Thymus (tissue), 11 donors: ENCODE measurements around the gene SEMA4C. TPM values are rescaled to one million over a fixed set of nuclear protein-coding genes. Genes with fewer than 3 reads are reported as not detected.

Experiments
- DNase-seq, 9 donors: peaks; one replicate each; pipeline ENCODE4 v3.0.0-alpha.2; 2013; ENCODE audit warnings: low spot score in 9 of 9, low read depth in 6 of 9, missing footprints in 1 of 9
- H3K27ac ChIP-seq, 2 donors: one replicate each; pipeline ENCODE4 v1.5.1; 2013; ENCODE audit warnings: control low read depth in 1 of 2, low read depth in 1 of 2, low read length in 1 of 2, mild to moderate bottlenecking in 1 of 2, moderate library complexity in 1 of 2
- H3K27me3 ChIP-seq, 2 donors: one replicate each; pipeline ENCODE4 v1.5.1; 2013; ENCODE audit warnings: low read length in 1 of 2; ENCODE audit not compliant: control insufficient read depth in 2 of 2, insufficient read depth in 1 of 2
- H3K36me3 ChIP-seq, 2 donors: one replicate each; pipeline ENCODE4 v1.5.1; 2013; ENCODE audit warnings: low read length in 1 of 2, mild to moderate bottlenecking in 1 of 2, moderate library complexity in 1 of 2; ENCODE audit not compliant: control insufficient read depth in 2 of 2, insufficient read depth in 2 of 2
- H3K4me1 ChIP-seq, 2 donors: one replicate each; pipeline ENCODE4 v1.5.1; 2013; ENCODE audit warnings: low read length in 2 of 2; ENCODE audit not compliant: control insufficient read depth in 2 of 2, insufficient read depth in 2 of 2
- H3K4me3 ChIP-seq, 2 donors: one replicate each; pipeline ENCODE4 v1.5.1; 2013; ENCODE audit warnings: low read length in 2 of 2, control low read depth in 1 of 2, mild to moderate bottlenecking in 1 of 2
- H3K9me3 ChIP-seq, 2 donors: one replicate each; pipeline ENCODE4 v1.5.1; 2013; ENCODE audit warnings: low read length in 1 of 2, mild to moderate bottlenecking in 1 of 2; ENCODE audit not compliant: control insufficient read depth in 2 of 2, insufficient read depth in 1 of 2
- WGBS: extraction: QIAGEN DNeasy Blood & Tissue Kit; methylation state at CpG from one replicate; pipeline ENCODE4 v1.1.7; 2013; 5-methylcytosine and 5-hydroxymethylcytosine counted together
- polyA plus RNA-seq: library from polyadenylated mRNA; stranded (reverse); fragments of 200-250 nt; gene quantifications from one replicate; pipeline ENCODE4 v1.2.3, GENCODE V29; 2013
- total RNA-seq: library from RNA; stranded (reverse); fragments of 120-200 nt; gene quantifications from one replicate; pipeline ENCODE4 v1.2.4, GENCODE V29; 2013
- donor health status: healthy.

SEMA4C gene
- total and polyA plus RNA-seq, 2 donors, result 9.8 to 14.1 TPM

DNA sequence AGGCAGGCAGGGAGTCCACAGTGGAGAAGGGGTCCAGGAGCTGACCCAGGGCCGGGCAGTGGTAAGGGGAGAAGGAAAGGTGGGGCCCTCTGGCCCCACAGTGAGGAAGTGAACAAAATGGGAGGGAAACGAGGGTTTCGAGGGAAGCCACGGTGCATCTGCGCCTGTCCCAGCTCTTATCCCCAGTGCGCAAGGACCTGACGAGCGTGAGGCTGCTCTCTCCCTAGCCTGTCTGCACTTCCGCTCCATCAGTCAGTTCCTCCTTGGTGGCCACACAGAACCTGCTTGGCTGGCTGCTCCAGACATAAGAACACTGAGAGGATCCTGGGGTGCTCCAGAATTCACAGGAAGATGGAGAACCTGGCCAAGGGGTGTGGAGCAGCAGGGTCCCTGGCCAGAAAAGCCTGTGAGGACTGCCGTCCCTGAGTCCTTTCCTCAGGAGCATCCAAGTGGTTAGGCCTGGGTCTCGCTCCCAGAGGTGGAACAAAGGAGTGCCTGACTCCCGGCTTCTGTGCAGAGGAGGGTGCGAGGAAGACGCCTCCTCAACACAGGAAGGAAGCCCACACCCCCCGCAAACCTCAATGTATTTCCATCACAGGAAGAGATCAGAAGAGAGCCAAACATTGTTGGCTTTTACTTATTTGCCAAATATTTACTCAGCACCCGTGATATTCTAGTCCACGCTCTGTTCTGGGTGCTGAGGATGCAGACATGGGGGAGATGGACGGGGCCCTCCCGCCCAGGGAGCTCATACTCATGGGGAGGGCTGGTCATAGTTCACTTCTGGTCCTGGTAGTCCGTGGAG, 43.7 kb upstream of the SEMA4C start:
- WGBS, result 20% methylated on average over 20 of the region's 20 CpGs
- H3K27me3 ChIP-seq, result peaks cover 3 to 6% of the 10 kb centered on the region in 2 donors
- DNase-seq, result peak in 3 of 9 donors; percentile 30 to 80 (median 48)
- peaks cover 12 to 28% of the 10 kb centered on the region in 2 donors for H3K4me1 ChIP-seq
- peak overlapping the region; percentile 53 to 67 for H3K27ac ChIP-seq
- H3K4me3 ChIP-seq, result no peak overlapping the region
- peaks cover 0 to 11% of the 10 kb centered on the region in 2 donors for H3K9me3 ChIP-seq
- no peaks in the 10 kb centered on the region for H3K36me3 ChIP-seq

DNA sequence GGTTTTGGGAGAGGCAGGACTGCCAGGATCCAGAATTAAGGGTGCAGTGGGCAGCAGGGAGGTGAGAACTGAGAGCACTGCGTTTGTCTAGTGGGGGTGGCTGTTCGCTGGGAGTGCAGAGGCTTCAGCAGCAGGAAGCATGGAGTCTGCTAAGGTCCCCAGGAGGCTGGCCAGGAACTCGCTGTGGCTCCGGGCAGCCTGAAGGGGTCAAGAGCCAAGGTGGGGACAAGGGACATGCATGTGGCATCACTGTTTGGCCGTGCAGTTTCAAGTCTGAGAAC, 43.2 kb upstream of the SEMA4C start:
- Histone ChIP-seq H3K27ac (peak overlapping the region in 1 of 2 donors; percentile 13), H3K36me3 (no peaks in the 10 kb centered on the region), H3K4me3 (no peak overlapping the region), H3K4me1 (peaks cover 12 to 28% of the 10 kb centered on the region in 2 donors), H3K27me3 (peaks cover 3 to 6% of the 10 kb centered on the region in 2 donors), H3K9me3 (peaks cover 0 to 11% of the 10 kb centered on the region in 2 donors)
- WGBS, result 84% methylated on average over 5 of the region's 5 CpGs
- no peak for DNase-seq

DNA sequence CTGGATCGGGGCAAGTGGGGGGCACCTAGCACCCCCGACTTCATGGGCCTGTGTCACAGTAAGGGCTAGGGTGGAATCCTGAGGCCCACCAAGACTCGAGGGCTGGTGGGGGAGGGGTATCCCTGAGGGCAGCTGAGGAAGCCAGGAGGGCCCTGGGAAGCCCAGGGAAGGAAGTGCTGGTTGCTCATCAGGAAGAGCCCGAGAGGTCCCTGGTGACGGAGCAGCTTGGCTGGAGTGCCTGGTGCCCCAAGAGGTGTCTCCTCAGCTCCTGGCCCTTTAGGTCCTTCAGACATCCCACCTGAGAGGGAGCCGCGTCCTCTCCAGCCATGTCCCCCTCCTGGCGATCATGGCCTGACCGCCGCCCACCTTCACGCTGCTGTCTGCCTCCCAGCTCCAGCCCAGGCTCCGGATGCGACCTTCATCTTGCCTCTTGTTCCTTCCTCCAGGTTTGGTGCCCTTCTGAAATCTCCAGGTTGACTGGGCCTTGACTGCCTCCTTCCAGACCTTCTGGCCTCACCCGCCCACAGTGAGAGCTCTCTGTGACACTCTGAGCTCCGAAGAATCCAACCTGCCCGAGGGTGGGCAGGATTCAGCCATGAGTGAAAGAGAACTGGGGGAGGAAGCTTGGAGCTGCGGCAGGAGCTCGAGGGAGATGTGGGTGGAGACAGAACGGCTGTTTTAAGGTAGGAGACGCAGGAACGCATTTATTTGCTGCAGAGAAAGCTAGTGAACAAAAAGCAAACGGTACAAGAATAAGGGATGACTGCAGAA, 42.7 kb upstream of the SEMA4C start:
- H3K4me1 ChIP-seq, result peaks cover 12 to 33% of the 10 kb centered on the region in 2 donors
- no peak overlapping the region for H3K27ac ChIP-seq
- 92% methylated on average over 22 of the region's 22 CpGs for WGBS
- H3K9me3 ChIP-seq, result peaks cover 0 to 8% of the 10 kb centered on the region in 2 donors
- H3K36me3 ChIP-seq, result no peaks in the 10 kb centered on the region
- no peak for DNase-seq
- no peak overlapping the region for H3K4me3 ChIP-seq
- H3K27me3 ChIP-seq, result peaks cover 3 to 6% of the 10 kb centered on the region in 2 donors

DNA sequence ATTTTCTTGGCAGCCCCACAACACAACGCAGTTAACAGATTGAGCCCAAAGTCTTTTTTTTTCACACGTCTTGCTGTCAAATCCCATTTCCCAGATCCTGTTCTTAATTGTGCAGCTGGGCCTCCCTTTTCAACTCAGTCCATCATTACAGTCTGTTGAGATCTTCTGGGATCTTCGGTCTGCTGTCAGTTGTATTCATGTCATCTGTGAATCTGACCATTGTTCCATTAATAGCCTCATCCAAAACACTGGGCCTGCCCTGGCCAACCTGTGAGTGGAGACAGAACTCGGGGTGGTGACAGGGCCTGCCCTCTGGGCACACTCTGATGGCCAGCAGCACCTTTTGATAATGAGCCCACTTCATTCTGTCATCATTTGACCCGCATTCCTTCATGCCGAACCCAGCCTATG, 39.7 kb upstream of the SEMA4C start:
- H3K27me3 ChIP-seq, result peaks cover 3 to 6% of the 10 kb centered on the region in 2 donors
- H3K4me3 ChIP-seq, result no peak overlapping the region
- H3K36me3 ChIP-seq, result no peaks in the 10 kb centered on the region
- peaks cover 12 to 32% of the 10 kb centered on the region in 2 donors for H3K4me1 ChIP-seq
- 96% methylated on average over 6 of the region's 6 CpGs for WGBS
- H3K9me3 ChIP-seq, result no peaks in the 10 kb centered on the region
- DNase-seq, result no peak
- H3K27ac ChIP-seq, result no peak overlapping the region

DNA sequence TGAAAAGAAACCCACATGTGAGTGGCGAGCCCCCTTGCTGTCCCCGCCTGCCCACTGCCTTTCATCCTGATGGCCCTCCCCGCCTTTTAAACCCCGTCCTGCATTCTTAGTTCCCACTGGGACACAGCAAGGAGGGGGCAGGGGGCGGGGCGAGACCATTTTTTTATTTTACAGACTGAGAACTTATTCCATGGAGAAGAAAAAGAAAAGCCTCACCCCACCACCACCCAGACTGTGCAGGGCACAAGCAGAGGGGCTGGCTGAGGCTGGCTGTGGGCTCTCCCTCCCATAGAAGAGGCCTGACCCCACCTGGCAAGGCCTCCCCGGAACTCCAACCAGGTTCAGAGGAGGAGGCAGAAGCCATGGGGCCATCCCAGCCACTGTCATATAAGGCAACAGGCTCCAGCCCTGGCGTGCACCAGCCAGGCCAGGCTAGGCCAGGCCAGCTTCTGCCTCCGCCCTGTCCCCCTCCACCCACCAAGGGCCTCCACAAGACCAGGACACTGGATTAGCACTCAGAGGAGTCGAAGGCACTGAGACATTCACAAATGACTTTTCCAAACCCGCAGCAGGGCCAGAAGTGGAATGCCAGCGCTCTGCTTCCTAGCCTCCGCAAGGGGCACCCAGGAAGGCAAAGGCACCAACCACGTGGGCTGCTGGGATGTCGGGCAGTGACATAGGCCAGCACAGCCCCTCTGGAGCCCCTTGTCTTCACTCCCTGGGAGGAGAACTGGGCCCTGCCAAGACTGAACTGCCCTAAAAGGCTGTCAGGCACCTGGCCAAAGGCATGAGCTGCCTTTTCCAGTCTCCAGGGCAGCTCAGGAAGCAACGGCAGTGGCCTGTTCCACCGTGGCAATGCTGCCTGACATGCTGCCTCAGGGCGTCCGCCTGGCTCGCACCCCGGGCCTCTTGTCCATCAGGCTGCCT, 37.5 kb upstream of the SEMA4C start:
- Histone ChIP-seq H3K9me3 (no peaks in the 10 kb centered on the region), H3K27me3 (peaks cover 0 to 3% of the 10 kb centered on the region in 2 donors), H3K36me3 (no peaks in the 10 kb centered on the region), H3K4me3 (no peak overlapping the region), H3K27ac (peak overlapping the region in 1 of 2 donors; percentile 43), H3K4me1 (peaks cover 7 to 10% of the 10 kb centered on the region in 2 donors)
- no peak for DNase-seq
- 91% methylated on average over 21 of the region's 21 CpGs for WGBS

DNA sequence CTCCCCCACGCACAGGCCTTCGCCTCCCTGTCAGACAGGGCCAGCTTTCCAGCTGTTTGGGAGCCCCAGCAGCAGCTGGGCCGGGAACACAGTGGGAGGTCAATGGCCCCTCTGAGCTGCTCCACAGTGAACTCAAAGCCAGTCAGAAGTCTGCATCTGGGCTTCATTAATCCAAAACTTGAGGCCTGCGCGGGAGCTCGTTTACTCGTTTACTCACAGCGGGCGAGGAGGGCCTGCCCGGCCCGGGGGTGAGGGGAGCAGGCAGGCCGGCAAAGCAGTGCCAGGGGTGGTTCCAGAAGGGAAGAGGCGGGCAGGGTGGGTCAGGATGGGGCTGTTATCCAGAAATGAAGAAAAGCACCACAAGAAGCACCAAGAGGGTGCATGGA, 36.8 kb upstream of the SEMA4C start:
- Histone ChIP-seq H3K9me3 (no peaks in the 10 kb centered on the region), H3K4me1 (peaks cover 6 to 7% of the 10 kb centered on the region in 2 donors), H3K27ac (no peak overlapping the region), H3K27me3 (no peaks in the 10 kb centered on the region), H3K4me3 (no peak overlapping the region), H3K36me3 (no peaks in the 10 kb centered on the region)
- 92% methylated on average over 13 of the region's 13 CpGs for WGBS
- DNase-seq, result no peak

DNA sequence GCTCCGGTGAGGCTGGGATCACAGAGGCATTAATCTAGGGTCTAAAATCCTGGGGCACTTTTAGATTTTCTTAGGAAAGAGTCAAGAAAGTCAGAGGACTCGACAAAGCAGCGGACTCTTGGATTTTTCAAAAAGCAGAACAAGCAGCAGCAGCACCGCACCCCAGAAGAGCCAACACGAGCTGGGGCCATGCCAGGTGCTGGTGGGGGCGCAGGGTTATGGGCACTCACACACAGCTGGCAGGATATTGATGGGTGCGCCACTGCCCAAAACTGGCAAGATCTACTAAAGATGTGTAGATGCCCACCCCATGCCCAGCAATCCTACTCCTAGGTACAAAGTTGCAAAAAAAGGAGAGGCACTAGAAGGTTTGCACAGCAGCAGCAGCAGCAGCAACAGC, 33.9 kb upstream of the SEMA4C start:
- Histone ChIP-seq H3K9me3 (no peaks in the 10 kb centered on the region), H3K36me3 (no peaks in the 10 kb centered on the region), H3K4me3 (no peak overlapping the region), H3K27me3 (no peaks in the 10 kb centered on the region), H3K27ac (no peak overlapping the region), H3K4me1 (peaks cover 7 to 16% of the 10 kb centered on the region in 2 donors)
- DNase-seq, result no peak
- WGBS, result 21% methylated on average over 7 of the region's 7 CpGs

DNA sequence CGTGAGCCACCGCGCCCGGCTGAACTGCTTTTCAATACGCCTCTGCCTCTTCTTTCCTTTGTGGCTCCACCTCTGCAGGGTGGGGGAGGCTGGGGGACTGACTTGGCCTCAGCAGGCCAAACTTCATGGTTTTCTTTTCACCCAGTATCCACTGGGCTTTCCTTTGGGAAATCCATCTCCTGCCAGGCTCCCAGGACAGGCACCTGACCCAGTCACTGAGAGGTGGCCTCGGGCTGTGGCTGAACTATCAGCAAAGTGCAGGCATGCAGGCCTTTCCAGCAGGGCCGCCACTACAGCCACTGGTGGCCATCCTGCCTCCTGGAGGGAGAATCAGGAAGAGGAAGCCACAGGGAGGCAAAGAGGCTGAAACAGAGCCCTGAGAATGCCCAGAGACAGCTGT, 33.4 kb upstream of the SEMA4C start:
- H3K27ac ChIP-seq, result no peak overlapping the region

More for the DNA sequence above, 33.4 kb upstream of the SEMA4C start:
- Histone ChIP-seq H3K4me1 (peaks cover 7 to 21% of the 10 kb centered on the region in 2 donors), H3K4me3 (no peak overlapping the region), H3K27me3 (no peaks in the 10 kb centered on the region), H3K36me3 (no peaks in the 10 kb centered on the region), H3K9me3 (no peaks in the 10 kb centered on the region)
- DNase-seq, result no peak
- 92% methylated on average over 7 of the region's 7 CpGs for WGBS
